Measurements from ENCODE around the gene SLFN12. TPM values are rescaled to one million over a fixed set of nuclear protein-coding genes. Genes with fewer than 3 reads are reported as not detected.
"Not testable (repeated sequence)": the region's sequence is repeated elsewhere in the genome, so short reads cannot be mapped to it uniquely, and the experiment has no call there.

Gene SLFN12
- total RNA-seq, 1 experiment from 2014 or later, result 13.2 TPM

- Histone ChIP-seq H3K4me1 (ENCODE audit: insufficient read depth, low read length, poor library complexity, severe bottlenecking) (no peaks in the 10 kb centered on the region), H3K27ac (ENCODE audit: low read depth, low read length, poor library complexity, severe bottlenecking) (no peak overlapping the region), H3K27me3 (replicated peaks; ENCODE audit: insufficient read depth, low read depth, low read length, poor library complexity) (no peaks in the 10 kb centered on the region), H3K4me3 (ENCODE audit: low read depth, low read length, poor library complexity, severe bottlenecking) (no peak overlapping the region), H3K36me3 (ENCODE audit: insufficient read depth, low read length, poor library complexity, severe bottlenecking) (no peaks in the 10 kb centered on the region), H3K9me3 (ENCODE audit: low read depth, low read length, poor library complexity, severe bottlenecking) (no peaks in the 10 kb centered on the region)
- CTCF ChIA-PET, result no interaction called here
- intact Hi-C loops (cut with micrococcal nuclease; ENCODE audit: unreplicated experiment), result no loop called here
- no TSS peak for BruUV-seq (replicated peaks)
- POLR2A ChIA-PET (ENCODE audit: low non-redundant PET), result no interaction called here
- TF ChIP-seq EZH2 (IDR thresholded peaks at IDR 0.05; ENCODE audit: borderline replicate concordance, low read depth, low read length, poor library complexity, severe bottlenecking), result no peak
- no peak for TF ChIP-seq CTCF (conservative IDR thresholded peaks at IDR 0.05; ENCODE audit: low read depth, low read length)
- DNase-seq (ENCODE audit: low spot score), result no peak
These were observed 27.9 kb downstream of the SLFN12 start for GRCh38 chr17:35404360-35404759.

- CTCF ChIA-PET; H3K27ac ChIP-seq (ENCODE audit: low read depth, low read length, poor library complexity, severe bottlenecking); H3K9me3 ChIP-seq (ENCODE audit: low read depth, low read length, poor library complexity, severe bottlenecking); H3K4me1 ChIP-seq (ENCODE audit: insufficient read depth, low read length, poor library complexity, severe bottlenecking); BruUV-seq (replicated peaks); DNase-seq (ENCODE audit: low spot score); H3K4me3 ChIP-seq (ENCODE audit: low read depth, low read length, poor library complexity, severe bottlenecking); H3K36me3 ChIP-seq (ENCODE audit: insufficient read depth, low read length, poor library complexity, severe bottlenecking); intact Hi-C loops (cut with micrococcal nuclease; ENCODE audit: unreplicated experiment); H3K27me3 ChIP-seq (replicated peaks; ENCODE audit: insufficient read depth, low read depth, low read length, poor library complexity); POLR2A ChIA-PET (ENCODE audit: low non-redundant PET): not testable (repeated sequence)
These were observed 38.5 kb downstream of the SLFN12 start for GRCh38 chr17:35393783-35394182.

GRCh38 chr17:35390663-35391062, 41.6 kb downstream of the SLFN12 start:
- BruUV-seq (replicated peaks), result no TSS peak
- Histone ChIP-seq H3K36me3 (ENCODE audit: insufficient read depth, low read length, poor library complexity, severe bottlenecking) (no peaks in the 10 kb centered on the region), H3K27me3 (replicated peaks; ENCODE audit: insufficient read depth, low read depth, low read length, poor library complexity) (no peaks in the 10 kb centered on the region), H3K4me1 (ENCODE audit: insufficient read depth, low read length, poor library complexity, severe bottlenecking) (no peaks in the 10 kb centered on the region), H3K9me3 (ENCODE audit: low read depth, low read length, poor library complexity, severe bottlenecking) (no peaks in the 10 kb centered on the region), H3K27ac (ENCODE audit: low read depth, low read length, poor library complexity, severe bottlenecking) (no peak overlapping the region), H3K4me3 (ENCODE audit: low read depth, low read length, poor library complexity, severe bottlenecking) (no peak overlapping the region)
- ChIA-PET POLR2A (ENCODE audit: low non-redundant PET) (no interaction called here), CTCF (no interaction called here)
- TF ChIP-seq CTCF (conservative IDR thresholded peaks at IDR 0.05; ENCODE audit: low read depth, low read length) (no peak), EZH2 (IDR thresholded peaks at IDR 0.05; ENCODE audit: borderline replicate concordance, low read depth, low read length, poor library complexity, severe bottlenecking) (no peak)
- no peak for DNase-seq (ENCODE audit: low spot score)
- intact Hi-C loops (cut with micrococcal nuclease; ENCODE audit: unreplicated experiment), result no loop called here

- Histone ChIP-seq H3K27ac (ENCODE audit: low read depth, low read length, poor library complexity, severe bottlenecking) (no peak overlapping the region), H3K36me3 (ENCODE audit: insufficient read depth, low read length, poor library complexity, severe bottlenecking) (no peaks in the 10 kb centered on the region), H3K4me1 (ENCODE audit: insufficient read depth, low read length, poor library complexity, severe bottlenecking) (no peaks in the 10 kb centered on the region), H3K27me3 (replicated peaks; ENCODE audit: insufficient read depth, low read depth, low read length, poor library complexity) (no peaks in the 10 kb centered on the region), H3K4me3 (ENCODE audit: low read depth, low read length, poor library complexity, severe bottlenecking) (no peak overlapping the region), H3K9me3 (ENCODE audit: low read depth, low read length, poor library complexity, severe bottlenecking) (no peaks in the 10 kb centered on the region)
- no peak for TF ChIP-seq CTCF (conservative IDR thresholded peaks at IDR 0.05; ENCODE audit: low read depth, low read length)
- TF ChIP-seq EZH2 (IDR thresholded peaks at IDR 0.05; ENCODE audit: borderline replicate concordance, low read depth, low read length, poor library complexity, severe bottlenecking), result no peak
- BruUV-seq (replicated peaks), result no TSS peak
- POLR2A ChIA-PET (ENCODE audit: low non-redundant PET), result no interaction called here
- DNase-seq (ENCODE audit: low spot score), result no peak
- CTCF ChIA-PET, result no interaction called here
- intact Hi-C loops (cut with micrococcal nuclease; ENCODE audit: unreplicated experiment), result no loop called here
These were observed 42.1 kb downstream of the SLFN12 start for GRCh38 chr17:35390156-35390555.
